K562 (cell line): ENCODE data around the gene MEST. TPM values are rescaled to one million over a fixed set of nuclear protein-coding genes. Genes with fewer than 3 reads are reported as not detected.

Experiments
- ATAC-seq: fragments of 200-7000 bp; cut with Tn5 transposase; 3 replicates; pipeline ENCODE4 v1.9.1; 2020; ENCODE audit warnings: moderate library complexity
- BruUV-seq: library from RNA; stranded (reverse); fragments of 400-500 nt; replicated peaks from 2 replicates; lab custom pipeline; 2021; lab: Mats Ljungman, UMichigan
- CTCF ChIA-PET: fragments of 300-600 bp; formaldehyde crosslinking; extraction: SDS; loops from one replicate; lab custom pipeline; 2021; ENCODE audit warnings: low intra/inter-chr PET ratio; lab: Yijun Ruan, JAX
- POLR2A ChIA-PET: fragments of 300-600, 350-650 bp; sonication (Branson Sonifier 250); formaldehyde crosslinking; extraction: SDS; loops from one replicate; lab custom pipeline; 2021; ENCODE audit warnings: antibody characterized with exemption, inconsistent platforms; lab: Yijun Ruan, JAX
- DNase-seq, 4 experiments: peaks; one replicate each; pipeline versions ENCODE4 v3.0.0 to v3.0.0-alpha.2; 2011 to 2018; ENCODE audit warnings: low spot score in 3 of 4, mixed read lengths in 3 of 4; ENCODE audit errors: extremely low read depth in 1 of 4
- FAIRE-seq: peaks from 2 replicates; lab custom pipeline; 2011; peaks lifted over from hg19 to GRCh38; lab: Jason Lieb, UNC
- H2AFZ ChIP-seq: 2 replicates; pipeline ENCODE4 v1.6.0; 2011; ENCODE audit warnings: low read depth, low read length, control low read depth, inconsistent platforms
- H3K27ac ChIP-seq: fragments of 200-600 bp; 3 replicates; pipeline ENCODE4 v1.8.0; 2011; ENCODE audit warnings: low read depth, mild to moderate bottlenecking, control low read depth, inconsistent platforms, low read length, moderate library complexity, mixed read lengths; ENCODE audit errors: extremely low read depth
- H3K27me3 ChIP-seq, 2 experiments: fragments of 300-600 bp in 1 of 2; 2 replicates in 1 of 2; 3 replicates in 1 of 2; pipeline versions ENCODE4 v1.6.0 to v1.8.0; 2011; ENCODE audit warnings: inconsistent platforms in 2 of 2, low read length in 2 of 2, mild to moderate bottlenecking in 1 of 2, mixed read lengths in 1 of 2, moderate library complexity in 1 of 2; ENCODE audit not compliant: control insufficient read depth in 2 of 2, insufficient read depth in 2 of 2
- H3K36me3 ChIP-seq: fragments of 300-600 bp; 3 replicates; pipeline ENCODE4 v1.8.0; 2011; ENCODE audit warnings: mild to moderate bottlenecking, low read length, inconsistent platforms; ENCODE audit not compliant: control insufficient read depth, insufficient read depth
- H3K4me1 ChIP-seq, 2 experiments: fragments of 200-600 bp in 1 of 2; replicated peaks in 1 of 2; 2 replicates in 1 of 2; 3 replicates in 1 of 2; pipeline versions ENCODE4 v1.5.1 to v1.8.0; 2011; ENCODE audit warnings: inconsistent platforms in 2 of 2, low read length in 2 of 2, mild to moderate bottlenecking in 1 of 2, mixed read lengths in 1 of 2, moderate library complexity in 1 of 2; ENCODE audit not compliant: control insufficient read depth in 2 of 2, insufficient read depth in 2 of 2
- H3K4me2 ChIP-seq: 2 replicates; pipeline ENCODE4 v1.6.1; 2011; ENCODE audit warnings: low read length, control low read depth, inconsistent platforms, mixed read lengths; ENCODE audit not compliant: insufficient read depth
- H3K4me3 ChIP-seq: fragments of 200-600 bp; sonication (generic), shearing (Covaris generic); 2 replicates; pipeline ENCODE4 v1.5.1; 2016; ENCODE audit warnings: control low read depth, inconsistent platforms
- H3K79me2 ChIP-seq: fragments of 200-600 bp; 3 replicates; pipeline ENCODE4 v1.8.0; 2011; ENCODE audit warnings: low read length, inconsistent platforms; ENCODE audit not compliant: control insufficient read depth, insufficient read depth
- H3K9ac ChIP-seq, 2 experiments: 2 replicates each; pipeline versions ENCODE4 v1.6.0 to v1.6.1; 2011; ENCODE audit warnings: low read depth in 2 of 2, low read length in 2 of 2, control low read depth in 1 of 2, inconsistent platforms in 1 of 2, mild to moderate bottlenecking in 1 of 2, mixed read lengths in 1 of 2; ENCODE audit not compliant: insufficient read depth in 1 of 2
- H3K9me1 ChIP-seq: one replicate; pipeline ENCODE4 v1.6.0; 2011; ENCODE audit warnings: inconsistent platforms, mild to moderate bottlenecking, low read length, moderate library complexity; ENCODE audit not compliant: control insufficient read depth, insufficient read depth
- H3K9me3 ChIP-seq: replicated peaks from 2 replicates; pipeline ENCODE4 v1.5.1; 2011; ENCODE audit warnings: low read depth, low read length, inconsistent platforms; ENCODE audit not compliant: control insufficient read depth, insufficient read depth
- H4K20me1 ChIP-seq: replicated peaks from 2 replicates; pipeline ENCODE4 v1.6.1; 2011; ENCODE audit warnings: low read length, inconsistent platforms, mixed read lengths; ENCODE audit not compliant: control insufficient read depth, insufficient read depth
- CBFA2T3 ChIP-seq: fragments of 450-650 bp; IDR thresholded peaks from 2 replicates; pipeline ENCODE4 v1.6.1; 2017
- DDX20 ChIP-seq: fragments of 450-650 bp; IDR thresholded peaks from 2 replicates; pipeline ENCODE4 v1.6.1; 2016; ENCODE audit warnings: missing genetic modification characterization, low read depth, mild to moderate bottlenecking, missing compliant biosample characterization, moderate library complexity
- HNRNPLL ChIP-seq: fragments of 200-400 bp; formaldehyde crosslinking; IDR thresholded peaks from 2 replicates; pipeline ENCODE4 v1.6.1; 2017; ENCODE audit warnings: low read length, low read depth, mild to moderate bottlenecking; ENCODE audit not compliant: poor library complexity, severe bottlenecking
- KLF1 ChIP-seq: fragments of 450-650 bp; IDR thresholded peaks from 2 replicates; pipeline ENCODE4 v1.6.1; 2016; ENCODE audit warnings: missing genetic modification characterization, missing compliant biosample characterization
- PHF20 ChIP-seq: fragments of 450-650 bp; IDR thresholded peaks from 2 replicates; pipeline ENCODE4 v1.6.1; 2018; ENCODE audit not compliant: partially characterized antibody
- POLR3A ChIP-seq: IDR thresholded peaks from 2 replicates; pipeline ENCODE4 v1.6.1; 2011; ENCODE audit warnings: borderline replicate concordance, mild to moderate bottlenecking, moderate library complexity; ENCODE audit not compliant: insufficient read length, insufficient read depth; ENCODE audit errors: extremely low read depth
- RAD21 ChIP-seq, 2 experiments: fragments of 250-450 bp in 1 of 2; fragments of 450-650 bp in 1 of 2; sonication (Bioruptor Pico) in 1 of 2; formaldehyde crosslinking in 1 of 2; IDR thresholded peaks in 1 of 2; conservative IDR thresholded peaks in 1 of 2; 2 replicates each; pipeline versions ENCODE4 v1.4.0 to v1.8.0; 2020 to 2022; ENCODE audit warnings: mild to moderate bottlenecking in 2 of 2, moderate library complexity in 1 of 2
- SFPQ ChIP-seq: fragments of 200-400 bp; formaldehyde crosslinking; IDR thresholded peaks from 2 replicates; pipeline ENCODE4 v1.6.1; 2017; ENCODE audit warnings: mild to moderate bottlenecking, low read depth, low read length, moderate library complexity
- SIN3A ChIP-seq, 2 experiments: fragments of 150-350 bp in 1 of 2; IDR thresholded peaks; 2 replicates each; pipeline ENCODE4 v1.6.1; 2011 to 2016; ENCODE audit warnings: borderline replicate concordance in 2 of 2, low read depth in 2 of 2, low read length in 2 of 2, mild to moderate bottlenecking in 2 of 2, moderate library complexity in 2 of 2; ENCODE audit not compliant: control insufficient read depth in 1 of 2
- SMAD1 ChIP-seq: fragments of 150-350 bp; IDR thresholded peaks from 2 replicates; pipeline ENCODE4 v1.6.1; 2014; ENCODE audit warnings: low read length, low read depth; ENCODE audit not compliant: partially characterized antibody
- TAF9B ChIP-seq: fragments of 450-650 bp; IDR thresholded peaks from 2 replicates; pipeline ENCODE4 v1.6.1; 2018; ENCODE audit warnings: mild to moderate bottlenecking; ENCODE audit not compliant: partially characterized antibody
- U2AF1 ChIP-seq: fragments of 200-400 bp; formaldehyde crosslinking; optimal IDR thresholded peaks from 2 replicates; pipeline ENCODE3; 2017; ENCODE audit warnings: mild to moderate bottlenecking, low read depth, low read length, moderate library complexity
- WGBS: fragments of 100-300 bp; shearing (Covaris generic); methylation state at CpG from one replicate; pipeline ENCODE4 v1.1.6; 2016; ENCODE audit warnings: low coverage, mixed read lengths; ENCODE audit not compliant: insufficient coverage; ENCODE audit errors: missing lambda C conversion rate; 5-methylcytosine and 5-hydroxymethylcytosine counted together
- in situ Hi-C: fragments of 300-500 bp; cut with MboI; formaldehyde crosslinking; loops from 4 replicates; pipeline ENCODE4 v1.15.0; 2018; ENCODE audit warnings: inconsistent platforms, mixed read lengths
- intact Hi-C: fragments of 100-400 bp; cut with micrococcal nuclease; formaldehyde crosslinking; loops from 2 replicates; pipeline ENCODE4 v1.14.2; 2022
- polyA plus RNA-seq, 8 experiments: library from polyadenylated mRNA; depleted of rRNA in 4 of 8; stranded (reverse) in 5 of 8; unstranded in 3 of 8; fragments of >200 nt; fragmentation: Nextera tagmentation in 2 of 8; fragmentation: Illumina TruSeq in 1 of 8; extraction: Ambion mirVana in 2 of 8; extraction: Trizol in 1 of 8; gene quantifications; 2 replicates each; pipeline versions ENCODE4 v1.2.1 to v1.2.3, GENCODE V29; 2011 to 2014; ENCODE audit warnings: inconsistent platforms in 1 of 8, missing spikeins in 1 of 8
- total RNA-seq, 7 experiments: library from RNA; depleted of rRNA in 6 of 7; stranded (reverse); fragments of >200 nt in 6 of 7; fragmentation: Illumina TruSeq in 2 of 7; extraction: Trizol in 2 of 7; gene quantifications; 2 replicates each; pipeline versions ENCODE4 v1.2.1 to v1.2.3, GENCODE V29; 2011 to 2021; ENCODE audit warnings: low replicate concordance in 1 of 7
- TF ChIP-seq, protein P1 (sequence below): sonication (generic); formaldehyde crosslinking; IDR thresholded peaks from 2 replicates; pipeline ENCODE4 v1.8.0; 2022; ENCODE audit warnings: missing genetic modification reagents, mild to moderate bottlenecking, borderline replicate concordance
- TF ChIP-seq, protein P2 (sequence below): sonication (generic); formaldehyde crosslinking; IDR thresholded peaks from 2 replicates; pipeline ENCODE4 v1.9.0; 2022; ENCODE audit warnings: mild to moderate bottlenecking, missing genetic modification reagents

MEST gene
- total and polyA plus RNA-seq, 9 of the 15 experiments (the other 6 are each of a cell fraction or from before 2014, with no cell fraction given) = 0.04 to 0.74 (median 0.36) TPM; not detected in 1

DNA sequence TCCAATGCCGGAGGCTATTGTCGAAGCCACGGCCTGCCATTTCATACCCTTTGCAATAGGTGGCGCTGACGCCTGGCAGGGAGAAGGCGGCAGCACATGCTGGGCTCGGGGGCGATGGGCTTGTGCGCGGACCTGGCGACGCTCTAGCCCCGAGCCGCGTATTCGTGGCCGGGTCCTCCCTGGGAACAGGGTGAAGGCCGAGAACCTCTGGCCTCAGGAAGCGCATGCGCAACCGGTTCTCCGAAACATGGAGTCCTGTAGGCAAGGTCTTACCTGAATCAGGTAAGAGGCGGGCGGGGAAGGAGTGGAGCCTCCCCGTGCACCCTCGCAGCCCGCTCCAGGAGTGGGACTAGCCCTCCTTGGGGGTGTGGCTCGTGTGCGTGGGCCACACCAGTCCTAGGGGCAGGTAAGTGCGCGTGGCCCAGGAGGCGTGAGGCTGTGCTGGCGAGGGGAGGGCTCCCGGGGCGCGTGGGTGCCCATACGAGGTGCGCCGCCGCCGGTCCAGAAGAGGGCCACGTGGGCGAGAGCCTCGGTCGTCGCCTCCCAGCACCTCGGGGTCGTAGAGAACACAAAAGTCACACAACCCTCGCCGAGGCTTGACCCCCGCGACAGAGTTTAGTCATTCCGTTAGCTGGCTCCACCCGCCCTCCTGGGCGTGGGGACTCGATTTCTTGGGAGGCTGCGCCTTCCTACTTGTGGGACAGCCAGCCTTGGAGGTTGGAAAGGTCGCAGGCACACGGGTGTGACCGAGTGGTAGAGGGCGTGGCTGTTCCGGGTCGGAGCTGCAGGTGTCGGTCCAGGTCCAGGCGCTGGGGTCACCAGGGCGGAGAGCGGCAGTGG is 5.6 kb upstream of the MEST start:
- Histone ChIP-seq H3K9me1 (no peaks in the 10 kb centered on the region), H3K27me3 (peaks cover 17 to 52% of the 10 kb centered on the region in 2 experiments; a peak in 4 of 5 replicates), H3K9me3 (0 out of 2 replicates have a peak, but pooled peaks cover 1% of the 10 kb centered on the region), H3K36me3 (no peaks in the 10 kb centered on the region), H3K27ac (no peak overlapping the region), H3K9ac (peak overlapping the region in 1 of 2 experiments; percentile 71; a peak in 2 of 4 replicates), H3K4me2 (peak overlapping the region; percentile 58), H3K4me3 (no peak overlapping the region), H3K4me1 (peaks cover 0 to 13% of the 10 kb centered on the region in 2 experiments; a peak in 3 of 5 replicates), H2AFZ (peak overlapping the region; percentile 61), H4K20me1 (no peaks in the 10 kb centered on the region), H3K79me2 (no peaks in the 10 kb centered on the region)
- FAIRE-seq (no peak), DNase-seq (peak; percentile 31 to 58 (median 46)), ATAC-seq (peak; percentile 81)
- ChIA-PET CTCF (no interaction called here), POLR2A (interaction anchor here (0.6 to 0.7 kb wide), 3 partner anchors 71 to 861 kb away, joined by 3 to 4 read pairs (median 3); no protein-coding TSS in a partner anchor)
- in situ Hi-C loops (no loop called here), intact Hi-C loops (loop anchor here (5.0 to 10.0 kb wide), 4 partner anchors 208 to 414 kb away; partner anchors contain the start of gene KLHDC10)
- no TSS peak for BruUV-seq
- 32% methylated on average over 67 of the region's 67 CpGs for WGBS
- TF ChIP-seq, protein P1, sequence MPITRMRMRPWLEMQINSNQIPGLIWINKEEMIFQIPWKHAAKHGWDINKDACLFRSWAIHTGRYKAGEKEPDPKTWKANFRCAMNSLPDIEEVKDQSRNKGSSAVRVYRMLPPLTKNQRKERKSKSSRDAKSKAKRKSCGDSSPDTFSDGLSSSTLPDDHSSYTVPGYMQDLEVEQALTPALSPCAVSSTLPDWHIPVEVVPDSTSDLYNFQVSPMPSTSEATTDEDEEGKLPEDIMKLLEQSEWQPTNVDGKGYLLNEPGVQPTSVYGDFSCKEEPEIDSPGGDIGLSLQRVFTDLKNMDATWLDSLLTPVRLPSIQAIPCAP (CRISPR knock-in tag) = no peak
- no peak for TF ChIP-seq SFPQ
- TF ChIP-seq KLF1 (tag) = no peak
- no peak for TF ChIP-seq SIN3A (IDR thresholded peaks at IDR 0.05; ENCODE audit: borderline replicate concordance in 2 of 2, control insufficient read depth in 1 of 2, low read depth in 2 of 2, low read length in 2 of 2)
- TF ChIP-seq U2AF1 = no peak
- TF ChIP-seq CBFA2T3 = no peak
- TF ChIP-seq, protein P2, sequence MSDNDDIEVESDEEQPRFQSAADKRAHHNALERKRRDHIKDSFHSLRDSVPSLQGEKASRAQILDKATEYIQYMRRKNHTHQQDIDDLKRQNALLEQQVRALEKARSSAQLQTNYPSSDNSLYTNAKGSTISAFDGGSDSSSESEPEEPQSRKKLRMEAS (CRISPR knock-in tag) = peak; percentile 47; the same call in 1 of the 2 replicates
- TF ChIP-seq POLR3A = no peak
- TF ChIP-seq RAD21 (CRISPR knock-in tag; conservative IDR thresholded peaks at IDR 0.05 in 1 of 2, IDR thresholded peaks at IDR 0.05 in 1 of 2) = peak; percentile 28 to 73; a peak in 3 of 4 replicates
- no peak for TF ChIP-seq DDX20 (tag)
- no peak for TF ChIP-seq PHF20
- no peak for TF ChIP-seq SMAD1
- no peak for TF ChIP-seq TAF9B
- TF ChIP-seq HNRNPLL = no peak
